Measurements from ENCODE around the gene TJAP1.

TJAP1 gene

DNA sequence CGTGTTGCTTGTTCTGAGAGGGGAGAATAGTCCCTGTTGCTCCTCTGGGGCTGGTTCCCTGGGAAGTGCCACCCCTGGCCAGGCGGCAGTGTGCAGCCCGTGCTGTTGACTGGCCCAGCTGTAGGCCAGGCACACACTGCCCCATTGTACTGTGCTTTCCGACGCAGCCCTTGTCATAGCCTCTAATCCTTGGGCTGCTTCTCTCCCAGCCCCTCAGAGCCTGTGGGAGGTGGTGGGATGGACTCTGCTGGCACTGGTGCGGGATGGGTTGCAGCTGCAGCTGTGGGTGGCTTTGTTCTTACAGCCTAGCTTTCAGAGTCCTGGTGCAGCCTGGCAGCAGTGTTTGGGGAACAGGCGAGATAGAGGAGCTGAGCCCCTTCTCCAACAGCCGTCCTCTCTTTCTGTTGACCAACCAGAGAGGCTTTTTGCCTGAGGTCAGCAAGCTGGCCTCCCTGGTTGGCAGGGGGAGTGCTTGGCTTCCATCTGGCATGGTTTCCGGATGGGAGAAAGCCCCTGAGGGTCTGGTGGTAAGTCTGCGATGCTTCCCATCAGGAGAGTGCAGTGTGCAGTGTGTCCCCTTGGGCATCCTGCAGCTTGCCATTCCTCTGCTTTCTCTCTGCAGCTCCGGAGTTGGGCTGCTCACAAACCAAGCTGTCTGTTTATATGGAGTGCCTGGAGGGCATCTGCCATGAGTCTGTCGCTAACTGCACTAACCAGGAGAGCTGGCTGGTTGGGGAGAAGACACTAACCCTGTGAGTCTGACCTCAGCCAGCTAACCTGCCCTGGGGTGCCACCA lies 12.1 kb downstream of the TJAP1 start:
- H3K9ac ChIP-seq (ENCODE audit: low read depth, low read length), result no peak overlapping the region

DNA sequence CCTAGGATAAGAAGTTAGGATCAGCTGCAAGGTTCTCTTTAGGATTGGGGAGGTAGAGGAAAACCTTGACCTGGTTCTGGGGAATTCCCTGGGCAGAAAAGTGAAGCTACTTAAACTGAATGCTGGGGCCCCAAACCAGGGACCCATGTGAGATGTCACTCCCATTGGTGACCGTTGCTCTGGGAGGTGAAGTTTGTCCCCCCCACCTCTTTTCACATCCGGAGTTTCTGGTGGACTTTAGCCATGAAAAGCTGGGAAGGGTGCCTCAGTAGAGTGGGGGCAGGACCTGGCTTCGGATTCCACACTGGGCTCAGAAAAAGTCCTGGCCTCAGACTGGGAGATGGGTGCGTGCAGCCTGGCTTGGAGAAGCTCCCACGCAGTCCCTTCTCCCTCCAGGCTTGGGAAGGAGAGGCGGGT lies 13.2 kb downstream of the TJAP1 start:
- no peak overlapping the region for H3K9ac ChIP-seq (ENCODE audit: low read depth, low read length)
- no peak overlapping the region for H3K27ac ChIP-seq (ENCODE audit: low read length)
- H3K4me1 ChIP-seq (ENCODE audit: insufficient read depth, low read length), result peaks cover 11% of the 10 kb centered on the region
- no peak overlapping the region for H3K4me3 ChIP-seq (ENCODE audit: low read length)
- no peaks in the 10 kb centered on the region for H3K27me3 ChIP-seq (ENCODE audit: insufficient read depth, low read length)
- peaks cover 11% of the 10 kb centered on the region; the same call in 1 of the 2 replicates for H3K36me3 ChIP-seq (ENCODE audit: insufficient read depth, low read depth, low read length)
- H3K9me3 ChIP-seq (ENCODE audit: insufficient read depth, low read depth, low read length), result no peaks in the 10 kb centered on the region

More for the DNA sequence above, 12.1 kb downstream of the TJAP1 start:
- Histone ChIP-seq H3K9me3 (ENCODE audit: insufficient read depth, low read depth, low read length) (no peaks in the 10 kb centered on the region), H3K27ac (ENCODE audit: low read length) (no peak overlapping the region), H3K27me3 (ENCODE audit: insufficient read depth, low read length) (no peaks in the 10 kb centered on the region), H3K36me3 (ENCODE audit: insufficient read depth, low read depth, low read length) (peaks cover 14% of the 10 kb centered on the region; the same call in 1 of the 2 replicates), H3K4me3 (ENCODE audit: low read length) (no peak overlapping the region), H3K4me1 (ENCODE audit: insufficient read depth, low read length) (peaks cover 11% of the 10 kb centered on the region)

DNA sequence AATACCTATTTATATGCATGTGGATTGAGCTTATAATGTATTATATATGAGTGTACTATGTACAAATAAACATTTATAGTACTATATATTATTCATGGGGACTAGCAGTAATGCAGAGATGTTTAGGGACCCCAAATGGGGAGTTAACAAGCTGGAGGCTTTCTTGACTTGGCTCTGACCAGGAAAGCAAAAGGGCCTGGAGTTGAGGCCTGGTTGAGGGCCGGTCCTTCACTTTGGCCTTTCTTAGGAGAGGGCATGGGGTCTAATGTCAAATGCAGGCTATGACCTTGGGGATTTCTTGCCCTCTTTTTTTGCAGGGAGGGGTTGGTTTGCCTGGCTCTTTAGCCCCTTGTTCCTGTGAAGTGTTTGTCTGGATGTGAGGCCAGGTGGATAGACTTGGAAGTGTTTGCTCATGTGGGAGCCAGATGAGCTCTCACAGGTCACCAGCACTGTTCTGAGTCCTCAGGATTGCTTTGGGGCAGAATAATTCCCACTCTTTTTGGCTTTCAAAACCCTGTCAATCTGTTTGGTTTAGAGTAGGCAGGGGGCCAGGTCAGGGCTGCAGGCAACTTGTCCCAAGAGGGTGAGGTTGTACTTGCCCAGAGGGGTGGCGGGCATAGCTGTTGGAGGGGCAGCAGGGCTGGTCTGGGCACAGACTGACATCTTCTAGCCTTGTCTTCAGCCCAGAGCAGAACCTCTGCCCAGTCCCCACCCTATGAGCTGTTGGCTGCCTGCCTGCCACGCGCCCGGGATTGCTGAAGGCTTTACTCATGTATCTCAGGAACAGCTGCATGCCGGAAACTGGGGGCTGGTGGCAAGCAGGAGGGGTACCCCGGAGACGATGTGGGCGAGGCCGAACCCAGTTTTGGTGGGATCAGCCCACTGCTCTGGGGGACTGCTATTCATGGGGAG lies 14.6 kb downstream of the TJAP1 start:
- Histone ChIP-seq H3K4me1 (ENCODE audit: insufficient read depth, low read length) (peaks cover 17% of the 10 kb centered on the region), H3K36me3 (ENCODE audit: insufficient read depth, low read depth, low read length) (peaks cover 4% of the 10 kb centered on the region; the same call in 1 of the 2 replicates), H3K9me3 (ENCODE audit: insufficient read depth, low read depth, low read length) (no peaks in the 10 kb centered on the region), H3K27me3 (ENCODE audit: insufficient read depth, low read length) (no peaks in the 10 kb centered on the region), H3K4me3 (ENCODE audit: low read length) (0 out of 2 replicates have a peak overlapping the region, but pooled peaks have one; percentile 17), H3K9ac (ENCODE audit: low read depth, low read length) (0 out of 2 replicates have a peak overlapping the region, but pooled peaks have one; percentile 18), H3K27ac (ENCODE audit: low read length) (no peak overlapping the region)

DNA sequence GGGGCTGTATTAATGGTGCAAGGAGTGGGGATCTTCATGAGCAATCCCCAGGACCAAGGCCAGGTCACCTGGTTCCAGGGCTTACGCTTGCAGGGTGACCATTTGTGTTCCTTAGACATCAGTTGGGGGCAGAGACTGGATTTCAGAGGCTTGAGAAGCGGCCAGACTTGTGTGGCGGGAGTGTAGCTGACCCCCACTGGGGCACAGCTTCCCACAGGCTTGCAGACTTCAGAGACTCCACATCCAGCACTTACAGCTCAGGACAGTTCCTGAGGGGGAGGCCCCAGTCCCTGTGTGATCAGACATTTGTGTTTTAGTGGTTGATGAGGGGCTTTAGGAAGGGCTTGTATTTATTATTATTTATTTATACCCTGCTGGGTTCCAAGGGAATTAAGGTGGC lies 15.3 kb downstream of the TJAP1 start:
- H3K27ac ChIP-seq (ENCODE audit: low read length), result no peak overlapping the region
- H3K9ac ChIP-seq (ENCODE audit: low read depth, low read length), result peak overlapping the region; percentile 18; the same call in 1 of the 2 replicates
- H3K27me3 ChIP-seq (ENCODE audit: insufficient read depth, low read length), result no peaks in the 10 kb centered on the region
- H3K4me1 ChIP-seq (ENCODE audit: insufficient read depth, low read length), result peaks cover 17% of the 10 kb centered on the region
- H3K36me3 ChIP-seq (ENCODE audit: insufficient read depth, low read depth, low read length), result peaks cover 9% of the 10 kb centered on the region; the same call in 1 of the 2 replicates
- H3K4me3 ChIP-seq (ENCODE audit: low read length), result 0 out of 2 replicates have a peak overlapping the region, but pooled peaks have one; percentile 17
- H3K9me3 ChIP-seq (ENCODE audit: insufficient read depth, low read depth, low read length), result no peaks in the 10 kb centered on the region

DNA sequence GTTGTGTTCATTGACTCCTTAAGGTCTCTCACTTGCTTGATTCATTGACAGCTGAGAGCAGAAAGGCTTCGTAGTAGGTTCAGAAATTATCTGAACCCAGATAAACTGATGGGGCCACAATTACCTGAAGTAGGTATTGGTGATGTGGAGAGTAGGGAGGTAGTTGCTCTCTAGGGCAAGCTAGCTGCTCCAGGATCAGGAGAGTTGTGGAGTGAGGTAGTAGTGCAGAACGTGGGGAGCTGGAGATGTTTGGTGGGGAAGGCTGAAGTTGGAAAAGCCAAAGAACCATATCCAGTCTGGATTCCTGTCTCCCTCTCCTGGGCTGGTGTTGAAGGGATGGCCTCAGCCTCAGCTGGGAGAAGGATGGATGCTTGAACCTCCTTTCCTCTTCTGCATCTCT lies 15.9 kb downstream of the TJAP1 start:
- Histone ChIP-seq H3K4me3 (ENCODE audit: low read length) (no peak overlapping the region), H3K4me1 (ENCODE audit: insufficient read depth, low read length) (peaks cover 17% of the 10 kb centered on the region), H3K27ac (ENCODE audit: low read length) (no peak overlapping the region), H3K9me3 (ENCODE audit: insufficient read depth, low read depth, low read length) (no peaks in the 10 kb centered on the region), H3K36me3 (ENCODE audit: insufficient read depth, low read depth, low read length) (peaks cover 14% of the 10 kb centered on the region; the same call in 1 of the 2 replicates), H3K9ac (ENCODE audit: low read depth, low read length) (no peak overlapping the region), H3K27me3 (ENCODE audit: insufficient read depth, low read length) (no peaks in the 10 kb centered on the region)

- Histone ChIP-seq H3K27me3 (ENCODE audit: insufficient read depth, low read length) (no peaks in the 10 kb centered on the region), H3K4me3 (ENCODE audit: low read length) (no peak overlapping the region), H3K9ac (ENCODE audit: low read depth, low read length) (no peak overlapping the region), H3K4me1 (ENCODE audit: insufficient read depth, low read length) (peaks cover 17% of the 10 kb centered on the region), H3K27ac (ENCODE audit: low read length) (no peak overlapping the region), H3K36me3 (ENCODE audit: insufficient read depth, low read depth, low read length) (peaks cover 20% of the 10 kb centered on the region), H3K9me3 (ENCODE audit: insufficient read depth, low read depth, low read length) (no peaks in the 10 kb centered on the region)
Measured at GRCh38 chr6:43493833-43494232, 16.5 kb downstream of the TJAP1 start.

DNA sequence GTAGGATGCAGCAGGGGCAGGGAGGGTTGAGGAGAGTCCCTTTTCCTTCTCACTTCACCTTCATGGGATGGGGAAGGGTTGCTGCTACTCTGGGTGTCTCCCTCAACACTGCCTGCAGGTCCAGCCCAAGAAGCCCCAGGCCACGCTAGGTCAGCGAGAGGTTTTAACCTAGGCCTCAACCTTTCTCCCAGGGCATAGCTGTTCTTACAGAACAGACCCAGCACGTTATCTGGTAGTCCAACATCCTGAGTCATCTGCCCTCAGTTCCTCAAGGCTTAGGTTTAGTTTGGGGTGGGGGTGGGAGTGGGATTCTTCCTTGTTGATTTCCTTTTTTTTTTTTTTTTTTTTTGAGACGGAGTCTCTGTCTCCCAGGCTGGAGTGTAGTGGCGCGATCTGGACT lies 17.0 kb downstream of the TJAP1 start:
- Histone ChIP-seq H3K4me1 (ENCODE audit: insufficient read depth, low read length) (peaks cover 17% of the 10 kb centered on the region), H3K9me3 (ENCODE audit: insufficient read depth, low read depth, low read length) (no peaks in the 10 kb centered on the region), H3K27ac (ENCODE audit: low read length) (no peak overlapping the region), H3K9ac (ENCODE audit: low read depth, low read length) (no peak overlapping the region), H3K36me3 (ENCODE audit: insufficient read depth, low read depth, low read length) (peaks cover 25% of the 10 kb centered on the region), H3K27me3 (ENCODE audit: insufficient read depth, low read length) (no peaks in the 10 kb centered on the region), H3K4me3 (ENCODE audit: low read length) (no peak overlapping the region)

GRCh38 chr6:43494766-43495165 lies 17.4 kb downstream of the TJAP1 start:
- Histone ChIP-seq H3K4me1 (ENCODE audit: insufficient read depth, low read length) (peaks cover 17% of the 10 kb centered on the region), H3K27me3 (ENCODE audit: insufficient read depth, low read length) (no peaks in the 10 kb centered on the region), H3K9ac (ENCODE audit: low read depth, low read length) (no peak overlapping the region), H3K9me3 (ENCODE audit: insufficient read depth, low read depth, low read length) (no peaks in the 10 kb centered on the region), H3K36me3 (ENCODE audit: insufficient read depth, low read depth, low read length) (peaks cover 30% of the 10 kb centered on the region), H3K4me3 (ENCODE audit: low read length) (no peak overlapping the region), H3K27ac (ENCODE audit: low read length) (no peak overlapping the region)

- Histone ChIP-seq H3K9ac (ENCODE audit: low read depth, low read length) (peak overlapping the region; percentile 42; the same call in 1 of the 2 replicates), H3K4me3 (ENCODE audit: low read length) (no peak overlapping the region), H3K9me3 (ENCODE audit: insufficient read depth, low read depth, low read length) (no peaks in the 10 kb centered on the region), H3K27me3 (ENCODE audit: insufficient read depth, low read length) (no peaks in the 10 kb centered on the region), H3K27ac (ENCODE audit: low read length) (no peak overlapping the region), H3K36me3 (ENCODE audit: insufficient read depth, low read depth, low read length) (peaks cover 37% of the 10 kb centered on the region), H3K4me1 (ENCODE audit: insufficient read depth, low read length) (peaks cover 17% of the 10 kb centered on the region)
Measured at GRCh38 chr6:43495409-43495941, 18.1 kb downstream of the TJAP1 start.

- H3K27ac ChIP-seq (ENCODE audit: low read length), result no peak overlapping the region
- H3K9ac ChIP-seq (ENCODE audit: low read depth, low read length), result peak overlapping the region; percentile 42; the same call in 1 of the 2 replicates
- H3K4me3 ChIP-seq (ENCODE audit: low read length), result no peak overlapping the region
- H3K9me3 ChIP-seq (ENCODE audit: insufficient read depth, low read depth, low read length), result no peaks in the 10 kb centered on the region
- H3K36me3 ChIP-seq (ENCODE audit: insufficient read depth, low read depth, low read length), result peaks cover 47% of the 10 kb centered on the region
- peaks cover 17% of the 10 kb centered on the region for H3K4me1 ChIP-seq (ENCODE audit: insufficient read depth, low read length)
- H3K27me3 ChIP-seq (ENCODE audit: insufficient read depth, low read length), result no peaks in the 10 kb centered on the region
Measured at GRCh38 chr6:43496370-43497128, 19.2 kb downstream of the TJAP1 start.

DNA sequence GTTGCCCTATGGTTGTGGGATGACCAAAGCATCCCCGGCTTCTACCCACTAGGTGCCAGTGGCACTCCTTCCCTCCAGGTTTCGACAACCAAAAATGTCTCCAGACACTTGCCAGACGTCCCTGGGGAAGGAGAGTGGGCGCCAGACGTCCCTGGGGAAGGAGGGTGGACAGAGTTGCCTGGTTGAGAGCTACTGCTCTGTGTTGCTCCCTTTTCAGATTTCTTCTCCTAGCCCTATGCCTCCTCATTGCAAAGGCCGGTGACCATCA lies 19.7 kb downstream of the TJAP1 start:
- Histone ChIP-seq H3K36me3 (ENCODE audit: insufficient read depth, low read depth, low read length) (peaks cover 53% of the 10 kb centered on the region), H3K9me3 (ENCODE audit: insufficient read depth, low read depth, low read length) (no peaks in the 10 kb centered on the region), H3K4me1 (ENCODE audit: insufficient read depth, low read length) (peaks cover 17% of the 10 kb centered on the region), H3K27me3 (ENCODE audit: insufficient read depth, low read length) (no peaks in the 10 kb centered on the region), H3K4me3 (ENCODE audit: low read length) (no peak overlapping the region), H3K9ac (ENCODE audit: low read depth, low read length) (no peak overlapping the region), H3K27ac (ENCODE audit: low read length) (no peak overlapping the region)
